Renal cortex interstitium (tissue), 11 donors: Measurements from ENCODE around the gene HPCA. TPM values are rescaled to one million over a fixed set of nuclear protein-coding genes. Genes with fewer than 3 reads are reported as not detected.

Source experiments
- DNase-seq, 11 donors: peaks; one replicate each; pipeline ENCODE4 v3.0.0-alpha.2; 2013; ENCODE audit warnings: low read depth in 9 of 11, low spot score in 4 of 11; ENCODE audit errors: extremely low read depth in 1 of 11
- polyA plus RNA-seq, 3 donors: library from polyadenylated mRNA; unstranded; fragments of 120-200 nt; gene quantifications; one replicate each; pipeline ENCODE4 v1.2.1, GENCODE V29; 2013; ENCODE audit not compliant: insufficient read length in 3 of 3

Gene HPCA
- polyA plus RNA-seq, 3 donors, result 0.31 to 0.95 (median 0.71) TPM

- DNase-seq, result no peak
Measured at GRCh38 chr1:32886828-32887414, 630 bp downstream of the HPCA start.

GRCh38 chr1:32887623-32888022 is 1.3 kb downstream of the HPCA start:
- DNase-seq, result no peak

GRCh38 chr1:32888134-32888533 is 1.8 kb downstream of the HPCA start:
- DNase-seq, result no peak

- DNase-seq, result no peak
Measured at GRCh38 chr1:32888677-32889420, 2.6 kb downstream of the HPCA start.

GRCh38 chr1:32889731-32890278 is 3.5 kb downstream of the HPCA start:
- no peak for DNase-seq

GRCh38 chr1:32890516-32891240 is 4.4 kb downstream of the HPCA start:
- no peak for DNase-seq

GRCh38 chr1:32891241-32891570 is 4.9 kb downstream of the HPCA start:
- DNase-seq, result no peak

- no peak for DNase-seq
Measured at GRCh38 chr1:32891630-32892029, 5.3 kb downstream of the HPCA start.

- no peak for DNase-seq
Measured at GRCh38 chr1:32892368-32893197, 6.3 kb downstream of the HPCA start.

GRCh38 chr1:32893198-32894018 is 7.1 kb downstream of the HPCA start:
- no peak for DNase-seq

GRCh38 chr1:32894019-32894600 is 7.8 kb downstream of the HPCA start:
- DNase-seq, result no peak

- no peak for DNase-seq
Measured at GRCh38 chr1:32894681-32895080, 8.4 kb downstream of the HPCA start.

- no peak for DNase-seq
Measured at GRCh38 chr1:32895325-32896215, 9.3 kb downstream of the HPCA start.

- DNase-seq, result no peak
Measured at GRCh38 chr1:32896451-32896850, 10.2 kb downstream of the HPCA start.

- no peak for DNase-seq
Measured at GRCh38 chr1:32897082-32898049, 11.1 kb downstream of the HPCA start.

GRCh38 chr1:32898056-32898455 is 11.8 kb downstream of the HPCA start:
- no peak for DNase-seq
